Fibroblast of skin of left quadriceps (primary cell): Measurements from ENCODE around the gene MAP2K6.

Experiments used
- DNase-seq, 2 experiments: peaks; one replicate each; pipeline ENCODE4 v3.0.0-alpha.2; 2013; ENCODE audit warnings: low read depth in 2 of 2

Gene MAP2K6

DNA sequence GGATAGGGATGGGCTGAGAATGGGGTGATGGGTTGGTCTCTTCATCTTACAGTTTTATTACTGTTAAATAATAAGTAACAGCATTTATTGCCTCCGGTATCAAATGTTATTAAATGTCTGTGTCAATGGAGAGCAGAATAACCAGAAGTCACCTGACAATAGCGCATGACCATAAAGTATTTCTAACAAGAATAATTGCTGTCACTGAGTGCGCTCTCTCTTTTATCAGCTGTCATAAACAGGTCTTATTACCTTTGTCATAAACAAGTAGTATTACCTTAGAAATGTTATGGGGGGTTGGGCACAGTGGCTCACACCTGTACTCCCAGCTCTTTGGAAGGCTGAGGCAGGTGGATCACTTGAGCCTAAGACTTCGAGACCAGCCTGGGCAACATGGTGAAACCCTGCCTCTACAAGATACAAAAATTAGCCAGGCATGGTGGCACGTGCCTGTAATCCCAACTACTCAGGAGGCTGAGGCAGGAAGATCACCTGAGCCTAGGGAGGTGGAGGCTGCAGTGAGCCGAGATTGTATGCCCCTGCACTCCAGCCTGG is 120.6 kb downstream of the MAP2K6 start:
- DNase-seq = no peak

DNA sequence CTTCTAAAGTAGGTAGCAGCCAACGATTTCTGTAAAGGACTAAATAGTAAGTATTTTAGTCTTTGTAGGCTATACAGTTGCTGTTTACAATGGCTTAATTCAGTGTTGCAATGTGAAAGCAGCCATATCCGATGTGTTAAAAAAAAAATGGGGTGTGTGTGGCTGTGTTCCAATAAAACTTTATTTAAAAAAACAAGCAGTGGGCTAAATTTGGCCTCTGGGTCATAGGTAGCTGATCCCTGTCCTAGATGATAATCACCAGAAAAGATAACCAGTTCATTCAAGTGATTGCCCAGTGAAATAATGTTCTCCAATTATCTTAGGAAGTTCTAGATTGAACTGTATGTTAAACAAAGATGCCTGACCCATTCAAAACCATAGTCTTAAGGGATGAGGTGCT is 124.3 kb downstream of the MAP2K6 start:
- DNase-seq = no peak

DNA sequence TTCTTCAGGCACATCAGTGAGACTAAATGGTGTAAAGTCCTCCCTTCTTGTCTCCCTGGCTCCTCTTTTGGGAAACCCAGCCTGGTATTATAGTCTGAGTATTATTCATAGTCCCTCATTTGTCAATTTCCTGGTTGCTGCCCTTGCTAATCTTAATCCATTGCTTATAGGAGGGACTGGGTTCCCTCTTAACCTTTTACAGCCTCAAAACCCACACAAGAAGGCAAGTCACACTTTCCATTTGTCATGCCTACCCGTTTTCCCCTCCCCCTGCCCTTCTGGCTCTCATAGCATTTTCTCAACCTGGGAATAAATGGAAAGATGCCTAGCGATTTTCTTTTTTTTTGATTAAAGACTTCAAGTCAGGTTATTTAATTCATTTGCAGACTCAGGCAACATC is 124.8 kb downstream of the MAP2K6 start:
- no peak for DNase-seq

DNA sequence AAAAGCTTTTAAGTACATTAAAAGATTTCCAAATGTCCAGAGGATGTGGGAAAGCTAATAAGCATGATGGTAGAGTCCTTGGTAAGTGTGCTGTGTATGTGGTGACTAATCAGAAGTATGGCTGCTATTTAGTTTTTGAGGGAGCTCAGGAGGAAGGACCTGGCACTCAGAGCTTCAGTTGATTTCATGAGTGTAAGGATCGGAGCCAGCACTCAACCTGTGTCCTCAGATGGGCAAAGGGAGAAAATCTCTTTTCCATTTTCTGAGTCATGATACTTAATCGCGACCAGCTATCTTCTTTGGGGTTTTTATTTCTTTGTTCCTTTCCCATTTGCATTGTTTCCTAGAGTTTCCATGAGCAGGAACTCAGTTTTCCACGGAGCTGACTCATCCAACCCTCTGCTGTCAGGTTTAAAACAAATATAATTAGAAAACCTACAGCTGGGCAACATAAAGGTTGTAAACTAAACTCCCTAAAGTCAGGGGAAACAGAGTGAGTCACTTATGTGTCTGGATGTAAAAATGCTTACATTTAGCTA is 125.4 kb downstream of the MAP2K6 start:
- peak; percentile 43 to 44 for DNase-seq

DNA sequence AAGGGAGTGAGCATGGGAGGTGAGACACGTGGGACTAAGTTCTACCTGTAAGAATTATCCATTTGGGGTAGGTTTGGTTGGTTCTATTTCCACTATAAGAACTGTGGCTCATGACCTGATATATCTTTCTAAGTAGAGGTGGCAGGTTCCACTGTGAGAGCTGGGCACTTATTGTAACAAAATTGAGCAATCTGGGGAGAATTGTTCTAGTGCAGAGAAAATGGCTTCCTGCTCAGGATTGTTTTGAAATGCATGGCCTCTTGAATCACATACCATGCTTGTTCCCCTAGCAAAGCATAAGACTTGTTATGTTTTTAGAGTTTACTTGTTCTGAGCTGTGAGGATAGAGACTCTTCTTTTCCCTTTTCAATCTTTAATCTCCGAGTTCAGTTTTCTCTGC is 125.9 kb downstream of the MAP2K6 start:
- DNase-seq = no peak

DNA sequence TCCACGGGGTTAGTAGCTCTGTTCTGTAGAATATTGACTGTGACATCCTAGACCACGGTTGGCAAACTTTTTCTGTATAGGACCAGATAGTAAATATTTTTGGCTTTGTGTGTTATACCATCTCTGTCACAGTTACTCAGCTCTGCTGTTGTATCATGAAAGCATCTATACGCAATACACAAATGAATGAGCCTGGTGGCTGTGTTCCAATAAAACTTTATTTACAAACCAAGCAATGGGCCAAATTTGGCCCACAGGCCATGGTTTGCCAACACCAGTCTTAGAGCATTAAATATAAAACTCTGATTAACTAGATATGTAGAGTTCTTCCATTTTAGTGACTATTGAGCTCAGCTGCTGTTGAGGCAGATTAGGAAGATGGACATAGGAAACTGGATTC is 132.7 kb downstream of the MAP2K6 start:
- no peak for DNase-seq

DNA sequence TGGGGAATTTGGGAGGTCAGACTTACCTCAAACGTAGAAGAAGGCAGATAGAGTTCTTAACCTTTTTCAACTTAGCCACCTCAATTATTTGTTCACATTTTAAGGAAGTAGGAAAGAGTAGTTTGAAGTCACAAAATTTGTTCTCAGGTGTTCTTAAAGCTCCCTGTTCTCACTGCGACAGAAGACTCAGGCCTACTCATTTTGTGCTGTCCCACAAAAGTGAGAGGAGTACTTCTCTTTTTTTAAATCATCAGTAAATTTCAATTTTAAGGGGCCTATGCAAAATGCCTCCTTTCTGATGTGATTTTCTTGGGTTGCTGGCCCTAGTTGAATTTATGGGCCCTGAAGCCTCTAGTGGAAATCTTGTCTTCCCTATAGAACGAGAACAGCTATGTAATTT is 133.4 kb downstream of the MAP2K6 start:
- DNase-seq = no peak

DNA sequence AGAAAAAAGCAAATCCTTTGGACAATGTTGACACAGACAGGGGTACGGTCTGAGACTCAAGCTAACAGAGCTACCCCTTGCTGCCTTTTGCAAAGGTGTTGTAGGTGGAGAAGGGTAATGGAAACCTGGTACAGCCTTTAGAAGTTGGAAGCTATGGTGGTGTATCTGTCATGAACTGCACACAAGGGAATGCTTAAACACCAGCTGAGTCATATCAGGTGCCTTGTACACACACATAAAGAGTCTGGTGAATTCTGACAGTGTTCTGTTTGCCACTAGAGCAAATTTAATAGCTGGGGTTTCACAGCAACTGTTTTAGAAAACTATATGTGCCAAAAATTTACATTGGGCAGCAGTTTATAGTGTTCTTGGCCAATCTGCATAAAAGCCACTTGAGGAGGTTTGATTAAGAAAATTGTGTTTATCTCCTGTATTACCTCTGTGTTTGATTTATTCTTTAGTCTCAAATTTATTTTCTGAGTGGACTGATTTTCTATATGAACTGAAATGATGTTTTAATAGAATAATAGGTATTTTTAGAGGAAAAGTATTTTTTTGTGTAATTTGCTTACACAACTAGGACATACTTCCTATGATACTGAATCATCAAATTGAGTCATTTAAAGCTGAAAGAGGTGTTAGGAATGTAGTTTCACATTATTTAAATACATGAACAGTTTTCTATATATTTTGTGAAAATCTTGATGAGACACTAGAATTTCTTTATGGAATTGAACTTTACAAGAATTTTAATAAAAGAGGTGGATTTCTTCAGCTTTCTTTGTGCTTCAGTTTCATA is 136.9 kb downstream of the MAP2K6 start:
- no peak for DNase-seq

DNA sequence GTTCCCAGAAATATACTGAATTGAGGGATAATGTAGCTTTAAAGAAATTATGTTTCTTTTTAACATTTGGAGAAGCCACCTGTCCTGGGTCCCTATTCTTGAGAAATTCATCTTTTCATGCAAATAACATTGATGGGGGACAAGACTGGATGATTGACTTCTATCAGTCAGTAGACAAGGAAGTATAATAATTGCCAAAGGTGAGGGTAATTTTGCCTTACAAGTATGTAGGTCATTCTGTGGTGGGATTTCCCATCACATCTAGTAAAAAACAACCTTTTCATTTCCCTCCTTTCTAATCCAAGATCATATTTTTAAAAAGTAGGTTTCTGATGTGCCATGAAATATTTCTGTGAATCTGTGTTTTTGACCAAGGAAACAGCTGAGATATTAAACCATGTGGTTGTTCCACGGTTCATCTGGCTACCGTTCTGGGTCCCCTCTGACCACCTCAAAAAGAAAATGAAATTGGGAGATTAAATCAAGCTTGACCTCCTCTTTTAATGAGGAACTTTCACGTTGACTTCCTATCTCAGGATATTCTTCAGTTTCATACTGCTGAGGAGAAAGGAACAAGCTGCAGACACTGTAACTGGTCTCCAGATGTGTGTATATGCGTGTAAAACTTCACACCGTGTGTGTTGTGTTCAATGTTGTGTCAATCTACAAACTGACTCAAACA is 138.6 kb downstream of the MAP2K6 start:
- DNase-seq = no peak

DNA sequence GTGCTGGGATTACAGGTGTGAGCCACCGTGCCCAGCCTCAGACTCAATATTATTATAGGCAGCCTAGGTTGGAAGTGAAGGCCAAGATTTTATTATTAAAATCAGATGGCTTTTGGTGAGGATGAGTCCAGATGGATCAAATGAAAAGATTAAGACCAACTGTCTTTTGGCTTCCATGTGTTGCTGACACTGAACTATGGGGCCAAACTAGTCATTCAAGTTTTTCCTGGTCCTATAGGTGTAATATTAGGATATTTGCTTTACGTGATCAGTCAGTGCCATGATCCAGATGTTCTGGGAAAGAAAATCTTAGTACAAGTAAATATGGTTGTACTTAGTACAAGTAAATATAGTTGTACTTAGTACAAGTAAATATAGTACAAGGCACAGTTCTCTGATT is 140.6 kb downstream of the MAP2K6 start:
- DNase-seq = no peak

DNA sequence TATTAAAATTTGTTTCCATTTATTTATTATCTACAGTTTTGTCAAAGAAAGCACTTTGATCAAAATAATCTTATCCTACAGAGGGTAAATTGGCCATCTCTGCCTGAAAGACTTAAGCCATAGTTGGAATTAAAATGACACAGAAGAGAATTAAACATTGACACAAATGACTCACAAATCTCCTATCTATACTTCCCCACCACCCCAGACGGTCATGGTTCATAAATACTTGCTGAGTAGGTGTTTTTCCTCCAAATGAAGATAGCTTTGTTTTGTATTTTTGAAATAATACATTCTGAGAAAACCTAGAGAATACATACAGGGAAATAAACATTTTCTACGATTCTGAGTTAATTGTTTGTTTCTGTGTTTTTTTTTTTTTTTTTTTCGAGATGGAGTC is 142.8 kb downstream of the MAP2K6 start:
- no peak for DNase-seq

DNA sequence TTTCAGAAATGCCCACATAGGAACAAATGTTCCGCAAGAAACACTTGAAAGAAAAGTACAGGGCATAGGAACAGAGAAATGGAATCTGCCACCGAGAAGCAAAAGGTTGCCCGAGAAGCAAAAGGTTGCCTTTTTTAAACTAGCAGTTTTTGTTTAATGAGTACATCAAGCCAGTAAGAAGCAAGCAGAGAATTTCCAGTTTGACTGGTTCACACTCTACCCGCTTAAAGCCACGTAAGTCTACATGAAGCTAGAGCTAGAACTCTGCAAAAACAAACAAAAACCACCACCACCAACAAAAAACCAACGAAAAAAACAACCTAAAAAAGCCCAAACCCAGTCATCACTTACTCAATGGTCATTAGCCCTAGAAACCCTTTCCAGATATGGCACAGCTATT is 144.3 kb downstream of the MAP2K6 start:
- no peak for DNase-seq

DNA sequence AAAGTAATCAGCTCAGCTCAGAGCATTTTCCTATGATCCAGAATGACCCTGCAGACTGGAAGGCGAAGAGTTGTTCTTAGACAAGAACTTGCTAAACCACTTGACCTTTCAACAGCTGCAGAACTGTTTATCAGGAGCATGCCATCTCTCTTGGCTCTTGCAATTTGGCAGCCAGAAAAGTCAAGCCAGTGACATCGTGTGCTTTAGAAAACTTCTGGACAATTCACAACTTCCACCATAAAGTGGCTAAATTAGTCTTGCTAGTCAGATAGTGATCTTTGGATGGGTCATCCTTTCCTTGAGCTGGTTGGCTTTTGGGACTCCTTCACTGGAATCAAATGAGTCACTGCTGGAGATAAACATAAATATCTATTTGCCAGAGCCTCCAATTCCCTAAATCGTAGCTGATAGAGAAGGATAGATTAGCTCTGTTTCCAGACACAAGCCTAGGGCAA is 146.5 kb downstream of the MAP2K6 start:
- DNase-seq = no peak

DNA sequence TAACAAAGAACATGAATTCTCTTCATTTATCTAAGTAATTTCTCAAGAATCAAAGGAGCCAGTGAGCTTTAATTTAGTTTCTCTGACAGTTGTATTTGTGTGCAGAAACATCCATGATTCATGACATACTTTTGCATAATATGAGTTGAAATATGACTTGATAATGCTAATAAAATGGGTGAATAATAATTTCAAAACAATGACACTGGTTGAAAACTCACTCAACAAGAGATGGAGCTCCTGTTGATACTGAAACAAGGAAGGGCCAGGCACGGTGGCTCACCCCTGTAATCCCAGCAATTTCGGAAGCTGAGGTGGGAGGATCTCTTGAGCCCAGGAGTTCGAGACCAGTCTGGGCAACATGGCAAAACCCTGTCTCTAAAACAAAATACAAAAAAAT is 147.0 kb downstream of the MAP2K6 start:
- no peak for DNase-seq

DNA sequence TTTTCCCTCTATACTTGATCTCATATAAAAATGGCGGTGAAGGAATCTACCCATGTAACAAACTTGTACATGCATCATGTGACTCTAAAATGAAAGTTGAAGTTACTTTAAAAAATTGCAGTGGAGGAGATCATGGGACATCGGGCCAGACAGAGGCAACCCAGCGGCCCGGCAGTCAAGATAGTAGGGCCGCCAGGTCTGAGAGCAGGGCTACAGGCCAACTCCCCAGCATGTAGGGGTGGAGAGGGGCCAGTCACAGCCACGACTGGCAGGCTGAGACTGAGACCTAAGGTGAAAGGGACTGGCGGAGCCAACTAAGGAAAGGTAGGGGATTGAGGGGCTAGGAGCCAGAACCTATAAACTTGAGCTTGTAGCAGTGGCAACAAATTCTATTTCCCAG is 150.9 kb downstream of the MAP2K6 start:
- DNase-seq = no peak

DNA sequence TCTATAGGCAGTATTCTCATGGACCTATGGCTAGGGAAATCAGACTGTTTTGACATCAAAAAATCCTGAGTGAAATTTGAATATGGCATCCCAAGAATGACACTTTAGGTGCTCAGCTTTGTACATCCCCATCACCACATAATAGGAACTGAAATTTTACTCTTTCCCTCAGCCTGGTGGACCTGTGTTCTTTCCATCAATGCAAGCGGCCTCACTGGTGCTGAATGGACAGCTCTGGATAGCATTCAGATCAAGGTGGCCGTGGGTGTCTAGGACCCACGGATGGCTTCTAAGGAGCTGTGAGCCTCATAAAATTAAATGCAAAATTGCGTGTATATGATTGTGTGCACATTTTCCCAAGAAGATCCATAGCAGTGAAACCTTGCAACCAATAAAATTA is 152.6 kb downstream of the MAP2K6 start:
- no peak for DNase-seq

DNA sequence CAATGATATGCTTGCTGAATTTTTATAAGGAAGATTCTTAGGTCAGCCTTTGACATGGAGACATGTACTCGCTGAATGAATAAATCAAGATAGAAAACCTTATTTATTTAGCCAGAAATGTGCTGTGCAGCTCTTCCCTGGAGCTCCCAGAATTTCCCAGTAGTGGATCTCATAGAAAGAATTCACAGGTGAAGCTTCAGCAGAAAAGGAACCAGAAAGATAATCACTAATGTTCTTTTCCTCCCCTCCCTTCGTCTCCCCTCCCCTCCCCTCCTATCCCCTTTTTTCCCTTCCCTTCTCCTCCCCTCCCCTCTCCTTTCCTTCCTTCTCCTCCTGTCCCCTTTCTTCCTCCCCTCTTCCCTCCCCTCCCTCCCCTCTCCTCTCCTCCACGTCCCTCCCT is 158.2 kb downstream of the MAP2K6 start:
- no peak for DNase-seq

DNA sequence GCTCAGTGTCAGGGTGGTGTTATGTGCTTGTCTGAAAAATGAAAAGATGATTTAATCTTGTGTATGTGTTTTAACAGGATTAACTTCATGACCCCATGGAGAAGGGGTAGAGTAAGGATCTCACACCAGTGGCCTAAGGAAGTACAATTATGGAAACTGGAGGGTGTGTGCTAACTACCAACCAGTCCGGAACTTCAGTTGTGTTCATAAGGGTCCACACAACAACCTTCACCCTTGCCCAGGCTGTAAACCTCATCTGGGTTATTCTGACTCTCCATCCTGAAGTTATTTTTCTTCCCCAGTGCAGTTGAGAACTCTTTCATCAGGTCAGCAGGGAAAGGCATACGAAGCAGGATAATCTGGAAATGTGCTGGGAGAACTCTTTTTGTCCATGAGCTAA is 158.9 kb downstream of the MAP2K6 start:
- DNase-seq = no peak

DNA sequence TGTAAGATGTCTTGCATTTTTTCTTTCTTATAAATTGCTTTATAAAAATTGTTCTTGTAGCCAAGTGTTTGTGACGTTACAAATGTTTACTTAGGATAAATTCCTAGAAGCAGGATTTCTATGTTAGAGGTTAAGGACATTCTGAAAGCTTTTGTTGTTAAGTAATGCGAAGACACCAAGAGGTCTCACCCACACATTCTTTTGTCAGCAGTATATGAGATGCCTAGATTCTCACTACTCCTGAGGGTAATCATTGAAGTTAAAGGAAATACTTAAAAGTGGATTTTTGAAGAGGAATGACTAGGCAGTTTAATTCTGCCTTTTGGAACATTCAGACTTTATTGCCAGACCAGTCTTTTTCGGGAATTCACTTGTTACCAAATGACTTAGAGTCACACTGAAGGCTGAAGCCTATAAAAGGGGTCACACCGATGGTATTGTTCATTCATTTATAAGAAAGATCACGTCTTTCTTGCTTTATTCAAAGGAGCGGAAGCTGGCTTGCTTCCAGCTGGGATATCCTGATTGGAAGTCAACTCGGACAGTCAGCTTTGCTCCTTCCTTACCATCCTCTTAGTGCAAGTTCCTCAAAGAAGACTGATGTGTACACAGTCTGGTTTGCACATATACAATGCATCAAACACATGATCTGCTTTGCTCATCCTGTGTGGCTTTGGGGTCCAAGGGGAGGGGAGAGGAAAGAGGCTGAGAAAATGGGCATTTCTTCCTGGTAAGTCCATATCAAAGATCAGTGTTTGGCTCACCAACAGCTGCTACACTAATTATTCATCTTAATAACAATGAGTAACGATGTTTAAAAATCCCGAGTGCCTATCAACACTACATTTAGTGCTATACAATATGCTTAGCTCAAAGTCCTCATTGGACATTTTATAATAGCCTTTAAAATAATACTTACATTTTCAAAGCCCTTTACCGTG is 160.0 kb downstream of the MAP2K6 start:
- peak in 1 of 2 experiments; percentile 5 for DNase-seq

DNA sequence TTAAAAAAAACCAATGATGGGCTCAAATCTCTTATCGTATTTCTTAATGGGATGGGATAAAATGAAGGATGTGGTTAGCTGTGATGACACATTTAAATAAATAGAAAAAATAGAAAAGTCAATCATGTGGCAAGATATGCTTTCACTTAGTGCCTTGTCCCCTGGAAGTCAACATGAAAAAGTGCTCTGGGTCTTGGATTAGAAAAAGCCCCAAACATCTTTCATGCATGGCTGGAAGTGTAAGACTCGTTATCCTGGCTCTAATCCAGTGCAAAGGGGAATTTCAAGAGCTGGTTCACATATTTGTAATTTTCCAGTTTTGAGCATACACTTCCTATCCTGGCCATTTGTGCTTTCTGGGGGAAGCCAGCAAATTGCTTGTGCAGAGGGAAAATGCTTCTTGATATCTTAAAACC is 160.9 kb downstream of the MAP2K6 start:
- DNase-seq = peak; percentile 80

DNA sequence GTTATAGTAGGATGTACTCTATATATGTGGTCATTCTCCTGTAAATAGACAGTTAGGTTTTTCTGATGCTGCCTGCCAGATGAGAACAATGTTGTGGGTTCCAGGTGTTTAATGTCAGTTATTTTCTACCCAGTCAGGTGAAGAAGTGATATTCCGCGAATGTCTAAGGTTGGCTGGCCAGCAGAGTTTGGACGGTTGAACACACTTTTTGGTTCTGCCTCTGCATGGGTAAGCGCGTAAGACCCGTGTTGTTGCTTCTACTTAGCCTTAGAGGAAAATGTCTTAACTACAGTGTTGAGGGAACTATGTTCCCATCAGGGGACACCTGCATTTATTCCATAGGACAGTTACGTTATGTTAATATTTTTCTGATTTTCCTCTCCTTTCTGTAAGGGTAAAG is 162.6 kb downstream of the MAP2K6 start:
- DNase-seq = no peak
